Left hindlimb (tissue), 1 donor: ENCODE measurements around the gene AKNA.

Experiments
- DNase-seq: peaks from one replicate; pipeline ENCODE4 v3.0.0-alpha.2; 2018

The AKNA gene

DNA sequence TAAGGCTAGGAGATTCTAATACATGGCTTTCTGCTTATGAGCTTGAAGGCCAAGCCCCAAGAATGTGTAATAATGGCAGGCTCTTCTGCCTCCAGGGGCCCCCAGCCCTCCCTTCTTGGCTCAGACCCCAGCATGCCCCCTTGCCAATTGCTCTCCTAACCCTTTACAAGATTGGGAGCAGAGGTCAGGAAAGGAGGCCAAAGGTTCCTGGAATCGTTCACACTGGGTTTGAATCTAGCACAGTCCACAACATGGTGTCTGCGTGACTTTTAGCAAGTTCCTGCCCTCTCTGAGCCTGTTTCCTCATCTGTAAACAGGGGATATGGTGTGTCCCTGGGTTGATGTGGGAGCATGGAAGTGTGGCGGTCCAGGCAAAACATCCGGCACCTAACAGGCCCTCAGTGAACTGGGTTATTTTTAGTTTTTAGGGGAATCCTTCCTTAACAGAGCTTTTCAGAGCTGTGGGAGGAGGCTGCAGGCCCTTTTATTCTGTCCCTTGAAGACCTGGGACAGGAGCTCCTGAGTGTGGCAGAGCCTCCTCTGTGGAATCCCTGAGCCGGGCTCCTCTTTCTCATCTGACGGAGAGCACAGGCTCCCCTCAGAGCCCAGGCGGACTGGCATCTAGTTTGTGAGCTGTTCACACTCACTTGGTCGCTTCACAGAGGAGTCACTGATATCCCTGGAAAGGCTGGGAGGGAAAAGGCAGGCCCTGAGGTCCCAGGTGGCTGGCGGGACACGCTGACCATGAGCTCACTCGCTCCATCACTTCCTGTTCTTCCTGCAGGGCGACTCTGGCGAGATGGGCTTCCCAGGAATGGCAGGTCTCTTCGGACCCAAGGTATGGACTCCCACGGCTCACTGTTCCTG lies 88.3 kb downstream of the AKNA start:
- DNase-seq, result no peak

DNA sequence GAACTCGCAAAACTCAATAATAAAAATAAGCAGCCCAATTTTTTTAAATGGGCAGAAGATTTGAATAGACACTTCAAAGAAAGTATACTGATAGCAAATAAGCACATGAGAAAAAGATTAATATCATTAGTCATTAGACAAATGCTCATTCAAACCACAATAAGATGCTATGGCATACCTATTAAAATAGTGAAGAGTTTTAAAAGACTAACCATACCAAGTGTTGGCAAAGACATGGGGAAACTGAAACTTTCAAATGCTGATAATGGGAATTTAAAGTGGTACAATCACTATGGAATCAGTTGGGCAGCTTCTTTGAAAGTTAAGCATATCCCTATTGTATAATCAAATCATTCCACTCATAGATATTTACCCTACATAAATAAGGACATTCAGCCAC lies 91.4 kb downstream of the AKNA start:
- no peak for DNase-seq

DNA sequence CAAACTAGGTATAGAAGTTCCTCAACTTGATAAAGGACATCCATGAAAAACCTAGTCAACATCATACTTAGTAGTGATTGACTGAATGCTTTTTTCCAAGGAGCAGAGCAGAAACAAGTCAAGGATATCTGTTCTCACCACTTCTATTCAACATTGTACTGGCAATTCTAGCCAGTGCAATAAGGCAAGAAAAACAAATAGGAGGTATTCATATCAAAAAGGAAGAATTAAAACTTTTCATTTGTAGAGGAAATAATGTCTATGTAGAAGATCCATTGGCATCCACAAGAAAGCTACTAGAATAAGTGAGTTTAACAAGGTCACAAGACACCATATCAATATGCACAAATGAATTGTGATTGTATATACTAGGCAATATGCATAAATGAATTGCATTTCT lies 93.1 kb downstream of the AKNA start:
- DNase-seq, result no peak

DNA sequence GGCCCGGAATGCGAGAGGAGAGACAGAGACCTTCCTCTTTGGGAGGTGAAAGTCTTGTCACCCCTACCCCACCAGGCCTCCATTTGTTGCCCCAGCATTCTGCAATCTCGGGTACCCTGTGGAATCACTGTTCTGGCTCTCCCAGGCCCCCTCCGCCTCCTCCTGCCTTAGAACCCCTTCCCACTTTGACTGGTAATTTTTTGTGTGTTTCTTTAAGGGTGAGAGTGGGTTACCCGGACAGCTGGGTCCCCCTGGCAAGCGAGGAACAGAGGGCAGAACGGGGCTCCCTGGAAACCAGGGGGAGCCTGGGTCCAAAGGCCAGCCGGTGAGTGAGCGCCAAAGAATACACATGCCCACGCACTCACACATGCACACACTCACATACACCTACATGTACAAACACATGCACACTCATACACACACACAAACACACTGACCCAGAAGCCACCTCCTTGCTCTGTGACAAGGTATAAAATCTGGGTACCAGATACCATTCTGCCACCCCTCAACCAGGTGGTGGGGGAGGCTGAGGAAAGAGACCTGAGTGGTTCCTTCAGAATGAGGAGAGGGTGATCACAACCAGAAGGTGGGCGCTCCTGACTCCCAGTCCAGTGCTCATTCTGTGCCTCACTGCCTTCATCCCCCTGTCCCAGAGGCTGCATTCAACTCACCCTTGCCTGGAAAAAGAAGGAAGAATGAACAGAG lies 95.7 kb downstream of the AKNA start:
- no peak for DNase-seq

DNA sequence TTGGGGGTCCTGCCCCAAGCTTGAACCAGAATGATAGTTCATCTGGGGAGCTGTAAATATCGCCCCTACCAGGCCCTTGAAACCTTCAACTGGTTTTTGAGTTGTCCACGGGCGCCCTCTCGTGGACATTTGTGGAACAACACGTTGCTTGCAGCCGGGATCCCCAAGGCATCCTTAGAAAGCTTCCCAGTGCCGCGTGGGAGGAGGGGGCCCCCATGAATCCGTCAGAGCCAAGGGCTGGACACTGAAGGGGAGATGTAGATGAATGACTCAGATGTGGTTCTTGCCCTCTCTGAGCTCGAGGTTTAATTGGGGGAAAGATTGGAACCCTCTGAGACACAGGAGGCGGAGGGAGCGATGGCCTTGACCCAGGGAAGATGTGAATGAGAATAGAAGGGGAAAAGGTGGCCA lies 96.7 kb downstream of the AKNA start:
- peak; percentile 83 for DNase-seq

DNA sequence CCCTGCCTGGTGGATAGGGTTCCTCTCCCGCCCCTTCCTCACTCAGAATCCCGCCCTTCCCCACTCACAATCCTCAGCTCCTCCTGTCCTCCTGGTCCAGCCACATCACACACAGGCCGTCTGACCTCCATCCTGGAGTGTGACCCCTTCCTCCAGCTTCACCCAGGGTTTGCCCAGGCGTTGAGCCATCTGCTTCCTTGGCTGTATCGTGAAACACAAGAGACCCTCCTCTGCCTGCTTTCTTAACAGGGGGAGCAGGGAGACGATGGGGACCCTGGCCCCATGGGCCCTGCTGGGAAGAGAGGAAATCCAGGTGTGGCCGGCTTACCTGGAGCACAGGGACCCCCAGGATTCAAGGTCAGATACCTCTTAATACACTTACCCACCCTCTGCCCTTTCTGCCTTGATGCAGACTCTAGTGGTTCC lies 97.2 kb downstream of the AKNA start:
- no peak for DNase-seq

DNA sequence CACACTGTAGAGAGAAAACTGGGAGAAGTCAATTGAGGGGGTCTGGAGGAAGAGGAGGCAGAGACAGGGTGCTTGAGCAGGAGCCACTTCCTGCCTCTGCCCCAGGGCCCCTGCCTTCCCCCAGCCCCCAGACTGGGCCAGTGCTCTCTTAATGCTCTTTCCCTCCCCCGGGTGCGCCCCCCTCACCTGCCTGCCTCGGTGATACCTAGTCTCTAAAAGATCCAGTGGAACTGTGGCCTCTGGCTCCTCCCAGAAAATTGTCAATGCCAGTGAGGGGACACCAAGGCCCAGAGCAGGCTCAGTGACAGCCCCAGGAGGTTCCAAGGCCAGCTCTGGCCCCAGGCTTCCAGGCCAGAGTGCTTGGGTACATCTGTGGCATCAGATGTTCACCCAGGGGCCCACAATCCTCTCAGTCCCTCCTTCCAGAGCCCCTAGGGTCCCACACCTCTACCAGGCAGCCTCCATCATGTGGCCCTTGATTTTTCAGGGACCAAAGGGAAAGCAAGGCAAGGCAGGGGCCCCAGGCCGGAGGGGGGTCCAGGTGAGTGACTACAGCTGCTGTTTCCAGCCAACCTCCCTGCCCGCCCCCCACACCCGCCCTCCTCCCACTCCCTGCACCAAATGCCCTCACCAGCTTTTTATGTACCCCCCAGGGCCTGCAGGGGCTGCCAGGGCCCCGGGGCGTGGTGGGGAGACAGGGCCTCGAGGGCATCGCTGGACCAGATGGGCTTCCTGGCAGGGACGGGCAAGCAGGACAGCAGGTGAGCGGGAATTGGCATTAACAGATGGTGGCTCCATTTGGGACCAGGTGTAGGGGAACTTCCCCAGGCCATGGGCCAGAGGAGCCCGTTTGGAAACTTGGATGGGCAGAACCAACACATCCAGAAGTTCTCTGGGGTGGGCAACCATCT lies 98.0 kb downstream of the AKNA start:
- peak; percentile 35 for DNase-seq

DNA sequence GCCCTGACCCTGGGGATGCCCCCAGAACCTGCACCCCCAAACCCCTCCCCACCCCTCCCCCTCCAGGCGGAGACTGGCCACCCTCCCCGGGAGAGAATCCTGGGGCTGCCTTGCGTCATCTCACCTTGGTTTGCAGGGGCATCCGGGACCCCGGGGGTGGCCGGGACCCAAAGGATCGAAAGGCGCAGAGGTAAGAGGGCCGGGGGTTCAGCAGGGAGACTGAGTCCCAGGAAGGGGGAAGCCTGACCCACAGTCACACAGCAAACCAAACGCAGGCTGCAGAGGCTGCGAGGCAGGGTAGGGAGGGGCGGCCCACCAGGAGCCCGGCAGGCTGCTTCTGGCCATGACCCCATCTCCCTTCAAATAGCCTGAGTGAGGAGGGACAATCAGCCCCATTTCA lies 98.7 kb downstream of the AKNA start:
- DNase-seq, result peak; percentile 26

DNA sequence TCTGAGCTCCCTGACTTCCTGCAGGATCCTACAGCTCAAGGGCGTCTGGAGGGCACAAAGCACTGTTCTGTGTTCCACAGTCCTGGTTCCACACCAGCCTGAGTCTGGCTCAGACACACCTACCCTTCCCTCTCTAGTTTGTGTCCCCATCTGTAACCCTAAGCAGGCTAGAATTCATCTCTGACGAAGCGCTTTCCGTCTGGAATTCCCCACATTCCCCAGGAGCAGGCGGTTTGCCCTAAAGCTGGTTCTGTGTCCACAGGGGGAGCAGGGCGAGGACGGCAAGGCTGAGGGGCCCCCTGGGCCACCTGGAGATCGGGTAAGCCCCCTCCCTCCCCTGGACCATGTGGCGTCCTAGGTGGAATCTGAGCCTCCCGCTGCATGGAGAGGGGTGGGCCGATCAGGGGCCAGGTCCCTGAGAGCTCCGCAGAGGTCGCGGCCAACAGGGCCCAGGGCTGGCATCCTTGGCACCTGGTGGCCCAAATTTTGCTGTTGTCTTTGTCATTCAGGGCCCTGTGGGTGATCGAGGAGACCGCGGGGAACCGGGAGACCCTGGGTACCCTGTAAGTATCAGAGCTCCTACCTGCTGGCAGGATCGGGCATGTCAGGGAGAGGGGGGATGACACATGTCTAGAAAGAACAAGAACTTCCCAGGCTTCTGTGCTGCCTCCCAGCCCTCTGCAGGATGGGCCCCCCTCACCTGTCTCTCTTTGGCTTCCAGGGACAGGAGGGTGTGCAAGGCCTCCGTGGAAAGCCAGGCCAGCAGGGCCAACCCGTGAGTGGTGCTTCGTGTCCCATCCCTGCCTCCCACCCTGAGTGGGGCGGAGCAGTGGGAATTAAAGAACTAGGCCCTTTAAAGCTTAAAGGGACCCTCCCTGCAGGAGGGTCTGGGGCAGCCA lies 99.3 kb downstream of the AKNA start:
- DNase-seq, result peak; percentile 34

DNA sequence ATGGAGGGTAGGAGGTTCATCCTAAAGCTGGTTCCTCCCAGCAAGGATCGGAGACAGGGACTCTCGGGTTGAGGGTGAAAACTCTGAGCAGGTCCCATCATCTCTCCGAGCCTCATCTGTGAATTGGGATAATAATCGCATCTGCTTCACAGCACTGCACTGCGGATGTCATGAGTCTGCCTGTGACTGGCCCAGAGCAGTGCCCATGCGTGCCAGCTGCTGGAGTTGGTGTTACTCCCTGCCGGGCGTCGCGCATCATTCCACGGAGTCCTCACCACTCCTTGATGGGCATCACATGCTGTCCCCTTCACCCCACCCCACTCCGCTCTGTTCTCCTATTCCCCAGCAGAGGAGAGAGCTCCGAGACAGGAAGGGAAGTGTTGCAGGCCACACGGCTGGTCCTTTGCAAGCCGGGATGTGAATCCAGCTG lies 100.0 kb downstream of the AKNA start:
- peak; percentile 31 for DNase-seq

DNA sequence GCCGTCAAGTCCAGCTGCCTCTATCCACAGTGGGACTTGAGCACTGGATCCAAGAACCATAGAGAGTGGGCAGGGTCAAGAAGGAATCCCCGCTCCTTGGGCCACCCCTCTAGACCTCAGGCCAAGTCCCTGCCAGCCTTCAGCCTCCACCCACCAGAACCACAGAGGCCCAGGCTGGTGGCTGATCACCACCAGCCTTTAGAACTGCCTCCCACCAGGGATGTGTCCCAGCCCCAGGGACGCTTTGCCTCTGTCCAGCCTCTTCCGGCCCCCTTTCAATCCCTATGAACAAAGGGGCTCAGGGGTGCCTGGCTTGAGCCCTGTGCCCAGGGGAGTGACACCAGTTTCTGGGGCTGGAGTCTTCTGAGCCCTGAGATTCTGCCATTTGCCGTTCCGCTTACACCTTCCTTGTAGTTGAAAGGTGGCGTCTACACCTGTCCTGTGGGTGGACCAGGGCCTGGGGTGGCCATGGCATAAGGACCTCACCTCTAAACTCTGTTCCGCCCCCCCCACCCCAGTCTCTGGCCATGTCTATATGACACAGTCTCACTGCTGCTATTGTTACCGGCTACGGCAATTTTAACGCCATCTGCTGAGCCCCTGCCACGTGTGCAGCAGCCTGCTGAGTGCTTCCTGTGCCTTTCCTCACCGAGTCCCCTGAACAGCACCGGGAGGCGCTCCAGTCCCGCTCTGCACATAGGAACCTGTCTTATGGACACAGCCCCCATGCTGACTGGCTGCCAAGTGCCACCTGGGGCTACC lies 100.6 kb downstream of the AKNA start:
- peak; percentile 40 for DNase-seq

DNA sequence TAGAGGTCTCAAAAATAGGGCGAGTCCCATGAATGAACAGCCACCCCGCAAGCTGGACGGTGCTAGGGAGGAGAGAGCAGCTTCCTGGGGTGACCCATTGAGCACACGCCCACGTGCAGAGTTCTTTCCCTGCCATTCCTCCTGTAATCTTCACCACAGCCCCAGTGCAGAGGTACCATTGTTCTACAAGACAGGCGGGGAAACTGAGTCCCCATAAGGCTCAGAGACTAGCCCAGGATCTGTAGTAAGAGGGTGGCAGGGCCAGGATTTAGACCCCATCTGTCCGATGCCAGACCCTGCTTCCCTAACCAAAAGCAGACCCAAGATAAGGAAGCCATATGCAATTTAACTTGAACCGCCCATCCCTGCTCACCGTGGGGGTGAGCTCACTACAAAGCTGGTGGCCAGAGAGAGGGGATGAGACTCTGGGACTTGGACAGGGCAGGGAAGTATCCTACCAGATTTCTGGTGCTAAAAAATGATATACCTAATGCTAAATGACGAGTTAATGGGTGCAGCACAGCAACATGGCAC lies 101.6 kb downstream of the AKNA start:
- DNase-seq, result peak; percentile 20

DNA sequence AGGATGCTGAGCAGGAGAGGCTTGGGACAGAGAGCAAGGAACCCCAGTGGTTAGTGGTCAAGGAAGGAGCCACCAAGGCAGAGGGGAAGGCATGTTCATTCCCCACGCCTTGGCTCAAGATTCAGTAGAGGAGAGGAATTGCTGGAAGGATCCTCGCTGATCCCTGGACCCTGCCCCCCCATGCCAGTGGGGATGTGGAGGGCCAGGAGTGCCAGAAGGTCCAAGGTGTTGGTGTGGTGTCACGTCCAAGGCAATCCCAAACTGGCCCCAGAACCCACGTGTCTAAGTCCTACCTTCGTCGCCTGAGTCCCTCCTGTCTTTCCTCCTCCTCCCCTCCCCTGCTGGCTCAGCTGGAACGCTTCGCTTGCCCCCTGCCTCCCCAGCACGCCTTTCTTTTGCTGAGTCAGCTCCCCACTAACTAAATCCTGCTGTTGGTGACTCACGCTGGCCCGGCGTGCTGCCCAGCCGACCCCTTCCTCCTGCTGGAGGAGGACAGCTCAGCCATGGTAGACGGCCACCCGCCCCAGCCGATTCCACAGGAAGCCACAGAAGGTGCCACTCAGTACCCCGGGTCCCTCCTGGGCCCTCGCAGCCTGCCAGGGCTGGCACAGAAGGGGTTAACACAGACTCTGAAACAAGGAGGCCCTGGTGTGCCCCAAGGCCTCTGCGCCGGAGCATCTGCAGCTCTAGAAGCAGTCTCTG lies 102.5 kb downstream of the AKNA start:
- peak; percentile 79 for DNase-seq

DNA sequence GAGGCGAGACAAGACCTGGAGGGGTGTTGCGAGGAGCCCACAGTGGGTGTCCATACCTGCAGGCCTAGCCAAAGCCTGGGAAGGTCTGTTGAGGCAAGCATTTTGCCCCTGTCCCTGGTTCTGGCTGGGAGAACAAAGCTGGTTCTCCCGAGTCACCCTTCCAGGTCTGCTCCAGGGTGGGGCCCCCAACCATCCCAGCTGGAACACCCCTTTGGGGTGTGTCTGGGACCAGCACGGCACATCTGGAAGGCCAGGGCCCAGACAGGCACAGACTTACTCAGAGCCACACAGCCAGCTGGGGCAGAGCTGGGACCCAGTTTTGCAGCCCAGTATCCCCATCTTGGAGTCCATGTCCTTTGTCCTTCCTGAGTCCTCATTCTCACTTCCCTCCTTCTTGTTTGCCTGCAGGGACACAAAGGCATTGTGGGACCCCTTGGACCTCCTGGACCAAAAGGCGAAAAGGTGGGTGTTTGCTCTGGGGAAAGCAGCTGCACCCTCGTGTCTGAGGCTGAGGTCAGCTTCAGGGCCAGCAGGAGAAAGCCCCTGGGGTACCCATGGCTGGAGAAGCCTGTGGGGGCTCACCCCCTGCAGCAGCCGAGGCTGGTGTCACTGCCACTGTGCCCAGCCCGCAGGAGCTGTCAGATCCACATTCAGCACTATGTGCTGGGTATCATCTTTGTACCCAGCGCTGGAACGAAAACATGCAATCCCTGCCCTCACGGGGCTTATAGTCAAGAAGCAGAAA lies 103.3 kb downstream of the AKNA start:
- DNase-seq, result peak; percentile 32
